GM18505 (cell line): ENCODE data around the gene ERO1A.

Experiments used
- ATAC-seq: cut with Tn5 transposase; IDR thresholded peaks from one replicate; pipeline ENCODE4 v1.9.1; 2021; ENCODE audit not compliant: unreplicated experiment
- POLR2A ChIP-seq: IDR thresholded peaks from 4 replicates; pipeline ENCODE4 v1.6.1; 2011; ENCODE audit warnings: borderline replicate concordance; ENCODE audit not compliant: insufficient read depth, insufficient read length; ENCODE audit errors: extremely low read depth

ERO1A gene

GRCh38 chr14:52618602-52619001 lies 76.8 kb downstream of the ERO1A start:
- ATAC-seq, result no peak
- no peak for TF ChIP-seq POLR2A

- no peak for ATAC-seq
Measured at GRCh38 chr14:52610187-52610586, 85.2 kb downstream of the ERO1A start.

GRCh38 chr14:52609445-52610044 lies 85.8 kb downstream of the ERO1A start:
- ATAC-seq, result no peak
- TF ChIP-seq POLR2A, result no peak

More at GRCh38 chr14:52610187-52610586, 85.2 kb downstream of the ERO1A start:
- TF ChIP-seq POLR2A, result no peak

- no peak for ATAC-seq
- TF ChIP-seq POLR2A, result no peak
Measured at GRCh38 chr14:52607061-52607460, 88.3 kb downstream of the ERO1A start.

GRCh38 chr14:52602131-52602530 lies 93.2 kb downstream of the ERO1A start:
- ATAC-seq, result no peak
- TF ChIP-seq POLR2A, result no peak

- ATAC-seq, result no peak
- no peak for TF ChIP-seq POLR2A
Measured at GRCh38 chr14:52599974-52600373, 95.4 kb downstream of the ERO1A start.

- no peak for TF ChIP-seq POLR2A
- ATAC-seq, result no peak
Measured at GRCh38 chr14:52598568-52598967, 96.8 kb downstream of the ERO1A start.

GRCh38 chr14:52596861-52597260 lies 98.5 kb downstream of the ERO1A start:
- no peak for TF ChIP-seq POLR2A
- no peak for ATAC-seq

- ATAC-seq, result no peak
Measured at GRCh38 chr14:52596320-52596719, 99.0 kb downstream of the ERO1A start.

GRCh38 chr14:52590318-52590717 lies 105.0 kb downstream of the ERO1A start:
- no peak for TF ChIP-seq POLR2A
- no peak for ATAC-seq

More at GRCh38 chr14:52596320-52596719, 99.0 kb downstream of the ERO1A start:
- no peak for TF ChIP-seq POLR2A
